K562 (cell line): Measurements from ENCODE around the gene RAMACL.

Experiments
- CTCF ChIP-seq, 3 experiments: IDR thresholded peaks in 2 of 3; conservative IDR thresholded peaks in 1 of 3; 2 replicates each; pipeline ENCODE4 v1.5.1; 2011 to 2012; ENCODE audit warnings: low read length in 3 of 3, mild to moderate bottlenecking in 3 of 3, control low read depth in 2 of 3, improper control_type of control experiment in 1 of 3, inconsistent platforms in 1 of 3, low read depth in 1 of 3, mixed read lengths in 1 of 3, moderate library complexity in 1 of 3; ENCODE audit not compliant: insufficient read depth in 2 of 3
- HIVEP1 ChIP-seq: fragments of 250-450 bp; sonication (Bioruptor Pico); IDR thresholded peaks from 2 replicates; pipeline ENCODE4 v1.4.0; 2020; ENCODE audit warnings: mild to moderate bottlenecking
- HOXB6 ChIP-seq: fragments of 250-450 bp; sonication (Bioruptor Pico); IDR thresholded peaks from 2 replicates; pipeline ENCODE4 v1.5.1; 2022; ENCODE audit warnings: mild to moderate bottlenecking, borderline replicate concordance
- TRIM28 ChIP-seq: fragments of 450-650 bp; IDR thresholded peaks from 2 replicates; pipeline ENCODE4 v1.6.1; 2017

GRCh38 chr6:166611631-166612030, 25.2 kb upstream of the RAMACL start:
- TF ChIP-seq TRIM28 (no peak), CTCF (IDR thresholded peaks at IDR 0.05 in 2 of 3, conservative IDR thresholded peaks at IDR 0.05 in 1 of 3; ENCODE audit: insufficient read depth in 2 of 3, low read depth in 1 of 3, low read length in 3 of 3) (no peak), HIVEP1 (CRISPR knock-in tag) (no peak), HOXB6 (CRISPR knock-in tag) (no peak)
